Fibroblast of skin of back (primary cell): ENCODE measurements around the gene IRF6. TPM values are rescaled to one million over a fixed set of nuclear protein-coding genes. Genes with fewer than 3 reads are reported as not detected.

Experiments
- DNase-seq: peaks from one replicate; pipeline ENCODE4 v3.0.0-alpha.2; 2013
- polyA plus RNA-seq, 2 experiments: library from polyadenylated mRNA; unstranded; fragments of 120-200 nt; gene quantifications; one replicate each; pipeline ENCODE4 v1.2.1, GENCODE V29; 2013; ENCODE audit not compliant: insufficient read length in 2 of 2

IRF6 gene
- polyA plus RNA-seq (2013, experiment 1 of 2; ENCODE audit: insufficient read length) = 0.99 TPM
- 1.6 TPM for polyA plus RNA-seq (2013, experiment 2 of 2; ENCODE audit: insufficient read length)

GRCh38 chr1:209805875-209806760 is at the start of gene IRF6:
IRF6 (minus strand) TSS chr1:209806142; CDS start chr1:209801413, 4,729 bp downstream.
- peak; percentile 74 for DNase-seq

DNA sequence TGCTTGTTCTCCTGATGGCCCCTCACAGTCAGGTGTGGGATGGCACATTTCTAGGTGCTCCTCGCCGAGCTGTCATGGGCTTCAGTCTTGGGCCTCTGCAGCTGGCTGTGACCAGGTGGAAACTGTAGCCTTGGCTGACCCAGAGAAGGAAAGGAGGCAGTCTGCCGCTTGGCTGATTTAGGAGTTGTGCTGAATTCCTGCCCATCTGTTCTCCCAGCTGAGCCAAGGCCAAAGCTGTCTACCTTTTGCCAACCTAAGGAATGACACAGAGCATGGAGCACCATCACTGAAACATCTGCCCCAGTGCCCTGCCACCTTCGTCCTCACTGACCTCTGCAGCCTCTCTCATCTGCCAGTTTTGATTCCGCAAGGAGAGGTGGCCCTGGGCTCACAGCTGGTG is 49.7 kb upstream of the IRF6 start:
- DNase-seq = no peak

DNA sequence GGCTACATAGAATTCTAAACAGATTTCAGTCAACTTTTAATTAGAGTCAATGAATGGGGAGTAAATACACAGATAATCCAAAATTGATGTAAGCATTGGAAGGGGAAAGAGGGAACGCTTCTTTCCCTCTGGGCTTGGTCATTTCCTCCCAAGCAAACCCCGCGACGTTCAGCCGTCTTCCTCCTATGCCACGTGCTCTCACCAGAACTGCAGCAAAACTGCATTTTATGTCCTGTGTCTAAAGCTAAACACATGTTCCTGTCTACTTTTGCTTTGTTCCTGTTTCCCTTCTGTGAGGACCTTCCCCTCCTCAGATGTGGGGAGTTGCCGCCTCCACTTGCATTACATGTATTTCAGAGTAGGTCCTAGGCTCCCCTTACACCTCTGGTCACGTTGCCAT is 49.1 kb upstream of the IRF6 start:
- DNase-seq = no peak

DNA sequence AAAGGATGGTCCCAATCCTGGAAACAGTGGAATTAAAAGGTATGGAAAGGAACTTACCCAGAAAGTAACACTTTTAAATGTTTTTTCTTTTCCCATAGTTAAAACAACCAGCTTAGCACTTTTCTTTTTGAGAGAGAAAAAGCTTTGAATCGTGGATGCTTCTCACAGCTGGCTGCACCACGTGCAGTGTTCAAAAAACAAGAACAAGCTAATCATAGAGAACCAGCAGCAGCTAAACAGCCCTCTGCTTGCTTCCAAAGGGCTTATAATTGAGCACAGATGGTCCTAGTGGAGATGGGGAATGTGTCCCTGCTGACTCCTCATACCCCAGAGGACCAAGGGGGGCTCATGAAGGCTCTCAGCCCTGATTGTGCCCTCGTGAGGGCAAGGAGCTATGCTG is 48.3 kb upstream of the IRF6 start:
- DNase-seq = no peak

DNA sequence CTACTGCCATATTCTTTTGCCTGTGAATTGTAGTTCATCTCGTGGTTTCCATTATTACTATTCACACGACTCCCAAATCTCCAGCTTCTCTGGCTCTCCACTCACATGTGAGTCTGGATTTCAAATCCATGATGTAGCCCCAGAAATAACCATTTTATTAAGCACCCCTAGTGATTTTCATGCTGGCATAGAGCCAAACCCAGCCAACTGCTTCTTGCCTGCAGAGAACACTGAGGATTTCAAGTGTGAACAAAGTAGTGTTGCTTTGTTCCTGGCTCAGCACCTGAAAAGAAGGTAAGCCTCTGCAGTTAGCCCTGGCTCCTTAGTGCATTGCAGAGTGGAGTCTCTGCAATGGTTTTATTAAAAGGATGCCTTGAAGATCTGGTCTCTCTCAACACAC is 47.7 kb upstream of the IRF6 start:
- DNase-seq = no peak

GRCh38 chr1:209850342-209850979 is 44.5 kb upstream of the IRF6 start:
- DNase-seq = peak; percentile 86

DNA sequence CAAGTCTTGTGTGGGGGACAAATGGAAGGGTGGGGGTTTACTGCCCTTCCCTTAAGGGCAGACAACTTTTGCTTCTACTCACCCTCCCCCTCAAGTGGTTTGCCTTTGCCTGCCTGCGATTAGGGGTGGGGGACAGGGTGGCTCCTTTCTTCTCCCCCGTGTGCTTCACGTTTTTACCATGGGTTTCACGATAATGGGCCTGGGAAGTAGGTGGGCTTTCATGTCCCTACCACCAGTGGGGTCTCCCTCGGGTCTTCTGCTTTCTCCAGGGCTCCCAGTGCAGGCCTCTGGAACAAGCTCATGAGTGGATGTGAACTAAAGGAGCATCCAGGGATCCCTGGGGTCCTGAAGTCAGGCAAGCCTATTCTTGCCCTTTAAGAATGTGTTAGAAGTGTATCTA is 43.4 kb upstream of the IRF6 start:
- no peak for DNase-seq

DNA sequence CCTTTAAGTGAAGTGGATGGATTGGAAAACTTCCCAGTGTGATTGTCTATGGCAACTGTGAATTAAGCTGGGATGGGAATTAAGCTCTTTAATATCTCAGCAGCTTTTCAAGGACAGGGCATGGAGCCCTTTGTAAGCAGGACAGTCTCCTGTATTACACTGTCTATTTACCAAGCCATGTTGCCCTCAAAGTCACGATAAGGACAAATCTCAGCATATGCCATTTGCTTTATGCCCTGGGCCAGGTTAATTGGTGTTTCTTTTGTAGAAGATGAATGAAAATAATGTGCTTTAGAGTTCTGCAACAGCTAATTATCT is 39.4 kb upstream of the IRF6 start:
- no peak for DNase-seq

DNA sequence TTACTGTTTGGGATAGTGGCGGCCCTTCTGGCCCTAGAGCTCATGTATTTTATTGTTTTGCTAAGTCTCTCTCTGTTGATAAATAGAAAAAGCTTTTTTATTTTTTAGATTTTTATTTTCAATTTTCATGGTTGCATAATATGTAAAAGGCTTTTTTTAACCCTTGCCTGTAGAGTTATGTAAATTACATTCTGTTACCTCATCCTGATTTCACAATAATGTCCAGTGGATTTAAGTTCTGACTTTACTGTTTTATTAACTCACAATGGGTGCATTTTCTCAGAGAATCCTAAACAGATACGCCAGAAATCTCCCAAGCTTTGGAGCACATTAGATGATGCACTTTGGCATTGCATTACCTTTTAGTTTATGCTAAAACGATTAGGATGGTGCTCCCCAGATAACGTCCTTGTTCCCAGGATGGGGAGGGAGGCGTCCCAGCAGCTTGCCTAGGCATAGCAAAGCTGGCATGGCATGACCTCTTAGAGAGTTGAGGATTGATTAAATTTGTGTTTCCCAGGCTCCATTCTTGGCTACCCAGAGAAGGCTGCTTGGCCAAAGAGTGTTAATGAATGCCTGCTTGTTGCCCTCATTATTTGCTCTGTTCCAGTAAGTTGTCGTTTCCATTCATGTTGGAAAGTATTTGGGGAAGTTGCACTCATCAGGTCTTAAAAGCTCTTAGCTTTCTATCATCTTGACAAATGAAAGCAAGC is 38.9 kb upstream of the IRF6 start:
- DNase-seq = no peak

DNA sequence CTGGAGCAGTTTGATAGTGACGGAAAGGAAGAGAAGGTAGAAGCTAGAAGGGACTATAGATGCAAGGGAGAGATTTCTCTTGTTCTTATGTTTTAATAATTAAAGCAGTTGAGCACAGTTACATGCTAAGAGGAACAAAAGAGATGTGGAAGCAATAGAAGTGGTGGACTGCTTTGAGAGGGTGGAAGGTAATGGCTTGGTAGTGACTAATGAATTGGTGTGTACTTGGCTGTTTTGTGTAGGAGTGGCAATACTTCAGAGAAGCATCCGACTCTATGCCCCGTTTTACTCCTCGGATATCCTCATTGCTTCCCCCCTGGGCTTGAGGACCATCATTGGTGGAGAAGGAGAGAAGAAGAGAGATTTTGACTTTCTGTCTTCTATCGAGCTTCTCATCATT is 34.7 kb upstream of the IRF6 start:
- DNase-seq = no peak

DNA sequence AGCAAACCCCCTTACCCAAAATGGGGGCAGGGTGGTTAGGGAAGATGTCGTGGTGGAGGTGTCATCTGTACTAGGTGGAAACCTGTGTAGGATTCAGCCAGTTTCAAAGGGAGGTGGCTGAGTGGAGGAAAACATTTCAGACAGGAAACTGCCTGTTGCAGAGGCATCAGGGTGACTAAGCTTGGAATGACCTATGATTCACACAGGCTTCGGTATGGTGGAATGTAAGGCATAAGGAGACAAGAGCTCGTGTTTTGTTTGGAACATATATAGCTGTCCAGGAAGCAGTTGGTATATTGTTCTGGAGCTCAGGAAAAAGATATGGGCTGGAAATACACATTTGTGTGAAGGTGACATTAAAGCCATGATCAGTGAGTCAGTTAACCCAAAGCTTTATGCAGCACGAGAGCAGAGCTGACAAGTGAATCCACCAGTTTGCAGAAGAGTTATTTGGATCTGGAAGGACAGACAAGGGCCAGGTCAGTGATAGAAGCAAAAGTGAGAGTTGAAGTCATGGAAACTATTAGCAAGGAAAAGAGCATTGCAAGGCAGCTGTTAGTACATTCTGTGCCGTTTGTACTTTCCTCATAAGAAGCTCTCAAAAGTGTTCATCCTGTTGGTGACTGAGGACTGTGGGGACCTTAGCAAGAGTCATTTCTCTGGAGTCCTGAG is 34.1 kb upstream of the IRF6 start:
- DNase-seq = peak; percentile 98

DNA sequence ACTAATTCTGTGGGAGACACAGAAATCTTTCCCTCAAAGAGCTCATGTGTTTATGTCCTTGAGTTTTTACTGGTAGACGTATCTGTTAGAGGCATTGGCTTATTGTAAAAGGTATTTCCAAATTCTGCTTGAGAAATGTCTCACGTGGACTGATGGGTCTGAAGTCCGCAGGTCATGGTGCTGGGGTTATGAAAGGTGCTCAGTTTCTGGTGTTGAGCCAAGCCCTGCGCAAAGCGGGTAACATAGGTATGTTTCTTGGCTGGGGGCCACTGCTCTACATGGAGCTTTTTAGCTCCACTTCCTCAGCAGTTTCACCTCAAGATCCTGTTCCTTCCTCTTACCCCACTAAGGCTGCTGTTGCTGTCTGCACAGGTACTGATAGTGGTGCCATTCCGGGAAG is 32.6 kb upstream of the IRF6 start:
- DNase-seq = no peak

DNA sequence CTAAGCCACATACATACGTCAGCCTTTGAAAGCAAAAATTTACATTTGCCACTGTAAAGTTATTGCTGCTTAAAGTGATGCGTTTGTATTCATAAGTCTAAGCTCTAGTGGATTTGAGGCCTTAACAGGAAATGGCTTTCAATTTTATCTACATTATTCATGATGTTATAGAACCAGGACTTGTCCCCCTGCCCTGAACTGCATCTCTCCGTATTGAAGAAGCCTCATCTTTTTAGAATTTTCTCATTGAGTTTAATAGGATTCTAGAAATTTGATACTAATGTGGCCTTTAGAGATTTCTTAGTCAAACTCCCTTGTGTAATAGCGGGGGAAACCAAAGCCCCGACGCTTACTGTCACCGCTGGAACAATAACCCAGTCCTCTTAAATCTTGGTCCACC is 31.7 kb upstream of the IRF6 start:
- peak; percentile 21 for DNase-seq

GRCh38 chr1:209835782-209836298 is 29.9 kb upstream of the IRF6 start:
- peak; percentile 90 for DNase-seq

DNA sequence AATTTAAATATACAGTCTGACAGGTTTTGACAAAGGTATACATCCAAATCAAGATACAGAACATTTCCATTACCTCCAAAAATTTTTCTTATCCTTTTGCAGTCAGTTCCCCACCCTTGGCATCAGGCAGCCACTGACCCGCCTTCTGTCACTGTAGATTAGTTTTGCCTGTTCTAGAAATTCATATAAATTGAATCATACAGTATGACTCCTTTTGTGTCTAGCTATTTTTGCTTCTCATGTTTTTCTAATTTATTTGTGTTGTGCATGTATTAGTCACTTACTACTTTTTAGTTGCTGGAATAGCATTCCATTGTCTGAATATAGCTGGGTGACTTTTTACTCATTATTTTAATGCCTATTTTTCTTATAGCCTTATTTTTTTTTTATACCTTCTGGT is 25.7 kb upstream of the IRF6 start:
- DNase-seq = peak; percentile 88

DNA sequence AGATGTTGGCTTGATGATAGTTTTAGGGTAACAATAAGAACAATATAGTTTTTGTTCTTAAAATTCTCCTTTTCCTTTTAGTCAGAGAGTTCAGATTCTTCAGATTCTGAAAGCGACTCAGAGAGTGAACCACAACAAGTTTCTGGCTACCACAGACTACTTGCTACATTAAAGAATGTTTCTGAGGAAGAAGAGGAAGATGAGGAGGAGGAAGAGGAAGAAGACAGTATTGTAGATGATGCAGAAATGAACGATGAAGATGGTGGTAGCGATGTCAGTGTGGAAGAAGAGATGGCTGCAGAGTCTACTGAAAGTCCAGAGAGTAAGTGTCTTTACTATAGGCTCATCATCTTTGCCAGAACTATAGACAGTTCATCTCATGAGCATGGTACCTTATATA is 24.8 kb upstream of the IRF6 start:
- DNase-seq = no peak

GRCh38 chr1:209829716-209830115 is 23.8 kb upstream of the IRF6 start:
- no peak for DNase-seq

- DNase-seq = peak; percentile 96
Observed at GRCh38 chr1:209827384-209828262, 21.7 kb upstream of the IRF6 start, which contains the start of gene UTP25. UTP25 (plus strand) TSS chr1:209827972; CDS start chr1:209828064, 92 bp downstream.

DNA sequence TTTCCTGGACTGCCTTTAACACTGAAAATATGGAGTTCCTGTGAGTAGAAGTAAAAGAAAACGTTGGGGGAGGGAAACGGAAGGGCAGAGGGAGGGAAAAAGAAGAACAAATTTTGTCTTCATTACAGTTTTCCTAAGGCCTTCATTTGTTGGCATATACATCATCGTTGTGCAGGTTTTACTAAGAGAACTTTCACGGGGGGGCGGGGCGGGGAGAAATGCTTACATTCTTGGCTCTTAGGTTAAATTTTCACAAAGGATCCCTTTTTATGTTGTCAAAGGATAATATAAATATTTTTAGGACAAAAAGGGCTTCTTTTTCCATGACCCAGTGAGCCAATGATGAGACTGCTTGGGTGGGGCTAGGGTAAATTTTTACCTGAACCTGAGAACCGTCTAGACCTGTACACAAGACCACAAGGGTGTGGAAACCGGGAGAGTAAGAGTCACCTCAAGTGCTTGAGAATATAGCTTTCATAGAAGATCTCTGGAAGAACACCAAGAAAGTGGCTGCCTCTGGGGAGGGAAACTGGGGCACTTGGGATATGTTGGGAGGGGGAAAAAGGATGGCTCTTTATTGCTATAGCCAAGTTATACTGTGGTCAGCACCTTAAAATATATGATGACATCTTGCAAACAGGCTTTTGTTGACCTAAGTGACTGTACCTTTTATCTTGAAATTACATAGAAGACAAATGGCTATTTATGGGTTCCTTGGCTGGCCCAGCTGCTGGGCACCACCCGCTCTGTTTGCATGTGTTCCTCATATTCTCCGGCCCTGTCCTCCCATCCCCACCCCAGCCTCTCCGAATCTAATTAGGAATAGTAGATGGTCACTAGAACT is 19.9 kb upstream of the IRF6 start:
- no peak for DNase-seq
